ENCODE results near the gene EPS8L2. TPM values are rescaled to one million over a fixed set of nuclear protein-coding genes. Genes with fewer than 3 reads are reported as not detected.
"Not testable (repeated sequence)": the region's sequence is repeated elsewhere in the genome, so short reads cannot be mapped to it uniquely, and the experiment has no call there.

Gene EPS8L2
- polyA plus RNA-seq, 4 donors, result 104 to 161 (median 139) TPM

- DNase-seq (ENCODE audit: low read depth in 4 of 4, low spot score in 2 of 4), result no peak
Measured at GRCh38 chr11:723120-723883, 17.3 kb downstream of the EPS8L2 start.

GRCh38 chr11:724049-724777 lies 18.2 kb downstream of the EPS8L2 start:
- no peak for DNase-seq (ENCODE audit: low read depth in 4 of 4, low spot score in 2 of 4)

GRCh38 chr11:724778-725386 lies 18.9 kb downstream of the EPS8L2 start:
- DNase-seq (ENCODE audit: low read depth in 4 of 4, low spot score in 2 of 4), result no peak

- DNase-seq (ENCODE audit: low read depth in 4 of 4, low spot score in 2 of 4), result no peak
Measured at GRCh38 chr11:725624-726202, 19.7 kb downstream of the EPS8L2 start.

- DNase-seq (ENCODE audit: low read depth in 4 of 4, low spot score in 2 of 4), result no peak
Measured at GRCh38 chr11:726278-727220, 20.5 kb downstream of the EPS8L2 start.

GRCh38 chr11:727281-727701 lies 21.3 kb downstream of the EPS8L2 start:
- no peak for DNase-seq (ENCODE audit: low read depth in 4 of 4, low spot score in 2 of 4)

GRCh38 chr11:727859-728748 lies 22.1 kb downstream of the EPS8L2 start:
- no peak for DNase-seq (ENCODE audit: low read depth in 4 of 4, low spot score in 2 of 4)

- no peak for DNase-seq (ENCODE audit: low read depth in 4 of 4, low spot score in 2 of 4)
Measured at GRCh38 chr11:728901-729491, 23.0 kb downstream of the EPS8L2 start.

GRCh38 chr11:729492-730074 lies 23.6 kb downstream of the EPS8L2 start:
- DNase-seq (ENCODE audit: low read depth in 4 of 4, low spot score in 2 of 4), result no peak

GRCh38 chr11:733072-733471 lies 27.0 kb downstream of the EPS8L2 start:
- no peak for DNase-seq (ENCODE audit: low read depth in 4 of 4, low spot score in 2 of 4)

GRCh38 chr11:734541-734940 lies 28.5 kb downstream of the EPS8L2 start:
- DNase-seq (ENCODE audit: low read depth in 4 of 4, low spot score in 2 of 4), result not testable (repeated sequence)

- DNase-seq (ENCODE audit: low read depth in 4 of 4, low spot score in 2 of 4), result no peak
Measured at GRCh38 chr11:737366-737765, 31.3 kb downstream of the EPS8L2 start.

- not testable (repeated sequence) for DNase-seq (ENCODE audit: low read depth in 4 of 4, low spot score in 2 of 4)
Measured at GRCh38 chr11:737899-738298, 31.9 kb downstream of the EPS8L2 start.

GRCh38 chr11:742156-742546 lies 36.1 kb downstream of the EPS8L2 start:
- no peak for DNase-seq (ENCODE audit: low read depth in 4 of 4, low spot score in 2 of 4)

GRCh38 chr11:742571-743201 lies 36.7 kb downstream of the EPS8L2 start:
- DNase-seq (ENCODE audit: low read depth in 4 of 4, low spot score in 2 of 4), result no peak

- no peak for DNase-seq (ENCODE audit: low read depth in 4 of 4, low spot score in 2 of 4)
Measured at GRCh38 chr11:745428-745827, 39.4 kb downstream of the EPS8L2 start.

- DNase-seq (ENCODE audit: low read depth in 4 of 4, low spot score in 2 of 4), result no peak
Measured at GRCh38 chr11:746289-747157, 40.5 kb downstream of the EPS8L2 start.
